GM12891 (cell line): ENCODE measurements around the gene LNX1.

Experiments
- POLR2A ChIP-seq: IDR thresholded peaks from 2 replicates; pipeline ENCODE4 v1.6.1; 2011; ENCODE audit warnings: low read depth, low read length, control low read depth
- POU2F2 ChIP-seq: IDR thresholded peaks from 2 replicates; pipeline ENCODE4 v1.6.1; 2011; ENCODE audit warnings: low read depth, mild to moderate bottlenecking, control low read depth, low read length, moderate library complexity
- SPI1 ChIP-seq: IDR thresholded peaks from 2 replicates; pipeline ENCODE4 v1.6.1; 2011; ENCODE audit warnings: low read depth, low read length, control low read depth

- TF ChIP-seq SPI1 (no peak), POLR2A (no peak), POU2F2 (no peak)
Measured at GRCh38 chr4:53450773-53451172, 140.5 kb downstream of the LNX1 start.
